GM19240 (cell line): Measurements from ENCODE around the gene SCN7A.
"Not testable (repeated sequence)": the region's sequence is repeated elsewhere in the genome, so short reads cannot be mapped to it uniquely, and the experiment has no call there.

ENCODE experiments used
- DNase-seq: peaks from one replicate; pipeline ENCODE4 v3.0.0; 2011; ENCODE audit warnings: low spot score; ENCODE audit not compliant: insufficient read length

Gene SCN7A

DNA sequence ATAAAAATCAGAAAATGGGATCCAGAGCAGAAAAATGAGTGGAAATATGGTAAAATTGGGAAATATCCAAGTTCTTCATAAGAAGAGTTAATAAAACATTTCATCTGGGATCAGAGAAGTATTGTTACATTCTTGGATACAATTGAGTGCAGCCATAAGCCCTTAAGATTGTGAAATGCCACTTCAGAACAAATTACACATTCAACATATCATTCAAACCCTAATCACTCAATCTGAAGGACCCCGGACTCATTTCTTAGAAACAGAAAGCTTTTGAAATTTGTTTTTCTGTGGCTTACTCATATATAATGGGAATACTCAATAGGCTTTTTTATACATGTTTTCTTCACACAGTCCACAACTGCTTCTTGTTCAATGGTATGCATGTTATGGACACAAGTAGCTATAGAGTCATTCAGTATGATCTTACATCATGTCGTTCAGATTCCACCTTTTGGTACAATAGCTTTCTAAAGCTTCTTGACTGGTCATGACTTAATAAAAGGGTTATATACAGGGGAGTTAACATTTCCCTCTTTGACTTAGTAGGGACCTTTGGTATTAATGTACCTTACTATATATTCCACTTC is 39.9 kb downstream of the SCN7A start:
- no peak for DNase-seq

DNA sequence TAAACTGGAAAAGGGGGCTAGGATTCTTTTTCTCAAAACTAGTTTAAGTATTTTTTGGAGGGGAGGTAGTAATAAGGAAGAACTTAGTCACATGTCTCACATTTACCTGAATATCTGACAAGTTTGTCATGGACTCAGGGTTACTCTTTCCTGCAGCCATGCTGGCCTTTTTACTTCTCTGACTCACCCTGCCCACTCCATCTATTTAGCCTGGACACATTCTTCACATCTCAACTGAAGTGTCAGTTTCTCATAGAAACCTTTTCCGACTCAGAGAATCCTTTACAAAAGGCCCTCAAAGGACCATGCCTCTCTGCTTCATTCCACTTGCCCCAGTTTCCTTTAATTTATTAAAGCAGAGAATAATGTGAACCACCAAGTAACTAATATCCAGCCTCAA is 42.6 kb downstream of the SCN7A start:
- DNase-seq, result no peak

DNA sequence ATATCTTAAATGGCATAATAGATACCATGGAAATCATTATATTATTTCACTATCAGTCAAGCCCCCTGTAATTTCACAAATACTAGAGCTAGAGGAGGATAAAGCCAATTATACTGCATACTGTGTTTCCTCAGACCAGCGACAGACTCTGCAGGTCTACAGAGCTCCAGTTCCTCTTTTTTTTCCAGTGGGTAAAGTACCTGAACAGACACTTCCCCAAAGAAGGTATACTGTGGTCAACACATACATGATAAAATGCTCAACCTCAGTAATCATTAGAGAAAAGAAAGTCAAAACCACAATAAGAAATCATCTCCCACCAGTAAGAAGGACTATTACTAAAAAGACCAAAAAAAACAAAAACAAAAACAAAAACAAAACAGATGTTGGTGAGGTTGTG is 44.6 kb downstream of the SCN7A start:
- no peak for DNase-seq

DNA sequence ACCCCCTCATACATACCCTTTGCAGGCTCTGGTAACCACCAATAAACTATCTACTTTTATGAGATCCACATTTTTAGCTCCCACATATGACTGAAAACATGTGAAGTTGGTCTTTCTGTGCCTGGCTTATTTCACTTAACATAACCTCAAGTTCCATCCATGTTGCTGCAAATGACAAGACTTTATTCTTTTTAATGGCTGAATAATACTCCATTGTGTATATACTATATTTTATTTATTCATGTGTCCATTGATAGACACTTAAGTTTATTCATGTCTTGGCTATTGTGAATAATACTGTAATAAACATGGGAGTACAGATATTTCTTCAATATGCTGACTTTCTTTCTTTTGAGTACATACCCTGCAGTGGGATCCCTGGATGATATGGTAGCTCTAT is 45.9 kb downstream of the SCN7A start:
- DNase-seq, result no peak

DNA sequence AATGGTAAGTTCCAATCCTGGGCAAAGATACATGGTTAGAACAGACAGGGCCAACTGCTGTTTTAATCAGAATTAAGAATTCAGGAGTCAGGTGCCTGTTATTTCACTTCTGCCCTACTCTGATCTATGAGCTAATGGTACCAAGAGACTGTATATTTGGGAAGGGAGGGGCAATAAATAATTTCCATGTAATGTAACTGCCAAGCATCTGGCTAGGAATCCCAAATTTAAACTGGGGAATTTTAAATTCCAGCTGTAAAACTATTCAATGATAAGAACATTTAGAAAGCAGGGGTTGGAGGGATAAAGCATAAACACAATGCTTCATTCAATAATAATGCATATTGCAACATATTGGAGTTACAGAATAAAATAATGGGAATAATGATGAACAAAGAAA is 49.7 kb downstream of the SCN7A start:
- DNase-seq, result no peak

DNA sequence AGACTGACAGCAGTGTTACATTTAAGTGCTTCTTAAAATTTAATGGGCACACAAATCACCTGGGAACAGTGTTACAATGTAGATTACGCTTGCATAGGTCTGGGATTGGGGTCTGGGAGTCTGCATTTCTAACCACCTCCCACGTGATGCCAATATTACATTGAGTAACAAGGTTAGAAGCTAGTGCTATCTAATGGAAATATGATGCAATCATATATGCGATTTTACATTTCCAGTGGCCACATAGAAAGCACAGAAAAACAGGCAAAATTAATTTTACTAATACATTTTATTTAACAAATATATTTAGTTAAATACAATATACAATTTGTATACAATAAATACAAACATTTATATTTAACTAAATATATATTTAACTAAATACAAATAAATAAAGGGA is 53.7 kb downstream of the SCN7A start:
- DNase-seq, result no peak

DNA sequence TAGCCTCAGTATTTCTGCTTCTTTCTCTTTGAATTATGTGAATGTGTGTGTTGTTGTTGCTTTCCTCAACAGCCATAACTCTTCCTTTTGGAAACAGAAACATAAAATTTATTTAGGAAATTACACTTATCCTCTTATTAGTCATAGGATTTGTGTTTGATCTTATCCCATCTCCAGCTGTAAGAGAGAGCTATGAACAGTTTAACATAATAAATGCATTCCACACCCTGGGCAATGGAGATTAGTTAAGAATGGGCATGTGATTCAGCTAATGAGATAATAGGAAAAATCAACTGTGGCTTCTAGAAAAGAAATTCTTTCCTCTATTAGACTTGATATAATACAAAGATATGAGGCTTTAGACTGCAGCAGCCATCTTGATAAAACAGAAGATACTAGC is 55.0 kb downstream of the SCN7A start:
- no peak for DNase-seq

DNA sequence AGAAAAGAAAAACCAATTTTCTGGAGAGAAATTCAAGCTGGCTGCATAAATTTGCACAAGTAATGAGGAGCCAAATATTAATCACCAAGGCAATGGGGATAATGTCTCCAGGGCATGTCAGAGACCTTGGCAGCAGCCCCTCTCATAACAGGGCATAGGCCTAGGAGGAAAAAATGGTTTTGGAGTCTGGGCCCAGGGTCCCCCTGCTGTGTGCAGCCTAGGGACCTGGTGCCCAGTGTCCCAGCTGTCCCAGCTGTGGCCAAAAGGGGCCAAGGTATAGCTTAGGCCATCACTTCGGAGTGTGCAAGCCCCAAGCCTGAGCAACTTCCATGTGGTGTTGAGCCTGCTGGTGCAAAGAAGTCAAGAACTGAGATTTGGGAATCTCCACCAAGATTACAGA is 57.1 kb downstream of the SCN7A start:
- DNase-seq, result no peak

DNA sequence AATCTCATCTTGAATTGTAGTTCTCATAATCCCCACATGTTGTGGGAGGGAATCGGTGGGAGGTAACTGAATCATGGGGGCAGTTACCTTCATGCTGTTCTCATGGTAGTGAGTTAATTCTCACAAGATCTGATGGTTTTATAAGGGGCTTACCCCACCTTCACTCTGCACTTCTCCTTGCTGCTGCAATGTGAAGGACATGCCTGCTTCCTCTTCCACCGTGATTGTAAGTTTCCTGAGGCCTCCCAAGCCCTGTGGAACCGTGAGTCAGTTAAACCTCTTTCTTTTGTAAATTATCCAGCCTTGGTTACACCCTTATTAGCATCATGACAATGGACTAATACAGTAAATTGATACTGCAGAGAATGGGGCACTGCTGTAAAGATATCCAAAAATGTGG is 57.9 kb downstream of the SCN7A start:
- no peak for DNase-seq

DNA sequence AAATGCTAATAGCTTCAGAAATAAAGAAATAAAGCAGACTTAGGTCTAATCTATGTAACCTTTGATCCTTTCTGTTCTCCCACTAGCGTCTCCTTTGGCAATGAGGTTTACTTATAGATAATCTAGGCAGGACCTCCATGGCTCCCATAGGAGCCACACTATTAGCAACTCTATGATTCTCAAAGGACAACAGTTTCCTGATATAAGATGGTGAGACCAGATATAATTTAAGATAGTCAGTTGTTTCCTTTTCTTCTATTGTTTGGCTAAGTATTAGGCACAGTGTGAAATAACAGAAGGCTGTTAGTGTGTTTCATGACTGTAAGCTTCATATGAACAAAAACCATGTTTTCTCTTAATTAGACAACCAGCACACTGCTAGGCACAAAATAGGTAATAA is 59.6 kb downstream of the SCN7A start:
- DNase-seq, result no peak

DNA sequence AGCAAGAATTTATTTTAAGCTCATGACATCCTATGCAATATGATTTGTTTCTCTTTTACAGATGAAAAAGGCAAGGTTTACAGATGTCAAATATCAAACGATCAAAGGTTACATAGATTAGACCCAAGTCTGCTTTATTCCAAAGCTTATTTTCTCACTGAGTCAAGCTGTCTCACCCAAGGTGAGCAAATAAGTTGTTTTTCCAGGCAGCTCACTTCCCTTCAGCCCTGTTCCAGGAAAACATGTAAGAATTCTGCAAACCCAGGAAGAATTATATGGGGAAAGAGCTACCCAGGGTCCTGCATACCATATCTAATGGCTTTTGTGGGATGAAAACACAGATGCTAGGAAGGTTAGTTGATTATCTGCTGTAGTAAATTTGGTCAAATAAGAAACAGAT is 60.6 kb downstream of the SCN7A start:
- no peak for DNase-seq

DNA sequence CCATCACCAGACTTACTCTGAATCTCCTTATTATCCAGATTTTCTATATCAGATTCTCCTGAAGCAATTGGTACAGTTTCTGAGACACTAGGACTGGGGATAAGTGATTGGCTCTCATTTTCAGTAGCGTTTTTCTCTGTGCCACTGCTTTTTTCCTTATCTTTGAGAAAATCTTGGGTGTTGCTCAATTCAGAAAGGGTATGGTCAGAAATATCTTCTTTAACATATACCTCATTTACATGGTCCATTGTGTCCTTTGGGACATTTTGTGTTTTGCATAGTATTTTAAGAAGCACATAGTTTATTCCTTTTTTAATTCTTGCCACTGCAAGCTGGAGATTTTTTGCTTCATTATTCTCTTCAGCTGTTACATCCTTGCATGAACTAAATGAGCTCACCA is 61.7 kb downstream of the SCN7A start:
- no peak for DNase-seq

DNA sequence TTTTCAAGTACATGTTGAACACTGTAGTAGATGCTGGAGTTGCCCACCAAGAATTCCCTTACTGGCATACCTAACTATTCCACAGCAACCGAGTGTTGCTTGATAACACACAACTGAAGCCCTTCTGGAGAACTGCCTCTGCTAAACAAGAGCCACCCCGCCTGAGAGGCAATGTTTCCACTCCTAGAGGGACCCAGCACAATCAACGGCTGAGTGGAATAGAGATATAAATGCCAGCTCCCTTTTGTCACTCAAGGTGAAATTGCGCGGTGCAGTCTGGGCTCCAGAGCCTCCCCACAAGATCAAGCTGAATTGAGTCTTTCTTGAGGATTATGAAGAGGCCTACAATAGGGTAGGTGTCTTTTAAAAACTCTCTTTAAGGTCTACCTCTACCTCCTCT is 69.2 kb downstream of the SCN7A start:
- DNase-seq, result no peak

DNA sequence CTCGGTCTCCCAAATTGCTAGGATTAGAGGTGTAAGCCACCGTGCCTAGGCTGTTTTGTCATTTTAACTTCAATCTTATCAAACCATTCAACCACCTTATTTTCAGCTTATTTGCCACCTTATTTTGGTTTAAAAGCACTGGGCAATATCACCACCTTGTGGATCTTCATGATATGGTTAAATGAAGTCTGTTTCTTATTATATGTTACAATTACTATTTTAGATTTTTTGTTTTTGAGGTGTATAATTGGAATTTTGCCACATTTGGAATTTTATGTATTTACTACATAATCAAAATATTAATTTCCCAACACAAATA is 74.5 kb downstream of the SCN7A start:
- DNase-seq, result no peak

DNA sequence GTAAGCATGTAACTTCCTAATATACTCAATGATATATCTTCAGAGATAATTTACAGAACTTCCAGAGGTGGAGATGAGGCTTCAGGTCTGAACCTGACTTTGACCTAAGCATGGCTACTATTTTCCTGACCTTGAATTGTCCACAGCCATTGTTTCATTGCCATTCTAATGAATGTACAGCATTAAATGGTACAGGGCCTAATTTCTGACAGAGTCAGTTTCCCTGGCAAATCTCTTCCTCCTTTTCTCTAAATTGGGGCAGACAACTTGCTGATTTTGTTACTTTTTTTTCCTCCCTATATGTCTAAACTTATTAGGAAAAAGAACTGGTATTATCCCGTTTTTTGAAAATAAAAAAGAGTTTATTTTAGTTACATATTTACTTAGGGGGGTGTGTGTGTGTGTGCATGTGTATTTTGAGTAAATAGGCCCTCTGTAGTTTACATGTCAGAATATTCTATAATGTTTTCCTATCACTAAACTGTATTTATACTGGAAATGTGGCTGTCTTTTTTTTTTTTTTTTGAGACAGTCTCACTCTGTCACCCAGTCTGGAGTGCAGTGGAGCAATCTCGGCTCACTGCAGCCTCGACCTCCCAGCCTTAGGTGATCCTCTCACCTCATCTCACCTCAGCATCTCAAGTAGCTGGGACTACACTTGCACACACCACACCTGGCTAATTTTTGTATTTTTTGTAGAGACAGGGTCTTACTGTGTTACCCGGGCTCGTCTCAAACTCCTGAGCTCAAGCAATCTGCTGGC is 75.0 kb downstream of the SCN7A start:
- DNase-seq, result no peak

DNA sequence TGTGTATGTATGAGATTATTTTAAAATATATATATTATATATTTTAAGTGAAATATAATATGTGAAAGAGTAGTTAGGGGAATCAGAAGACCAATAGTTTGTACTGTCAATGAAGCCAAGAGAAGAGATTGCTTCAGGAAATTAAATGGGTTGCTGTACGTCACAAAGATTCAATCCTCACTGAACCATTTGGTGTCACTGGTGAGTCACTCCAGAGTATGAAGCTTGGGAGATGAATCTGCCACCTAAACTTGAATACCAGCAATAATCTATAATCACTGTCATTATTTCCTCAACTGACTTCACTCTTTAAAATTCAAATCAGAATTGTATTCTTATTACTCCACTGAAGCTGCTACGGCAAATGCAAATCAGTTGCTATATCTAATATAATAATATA is 76.4 kb downstream of the SCN7A start:
- DNase-seq, result no peak

DNA sequence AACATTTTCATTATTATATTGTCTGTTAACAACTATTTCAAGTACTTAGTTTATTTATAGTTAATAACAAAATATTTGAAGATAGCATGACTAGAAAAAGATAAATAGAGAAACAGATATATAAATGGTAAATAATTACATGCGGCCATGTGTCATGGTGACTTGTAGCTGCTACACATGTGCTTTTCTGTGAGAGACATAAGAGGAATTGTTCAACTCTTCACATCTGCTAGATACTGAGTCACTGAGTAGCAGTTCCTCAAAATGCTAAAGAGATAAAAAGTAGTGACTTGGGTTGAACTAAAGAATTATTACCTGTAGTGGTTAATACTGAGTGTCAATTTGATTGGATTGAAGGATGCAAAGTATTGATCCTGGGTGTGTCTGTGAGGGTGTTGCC is 80.8 kb downstream of the SCN7A start:
- no peak for DNase-seq

DNA sequence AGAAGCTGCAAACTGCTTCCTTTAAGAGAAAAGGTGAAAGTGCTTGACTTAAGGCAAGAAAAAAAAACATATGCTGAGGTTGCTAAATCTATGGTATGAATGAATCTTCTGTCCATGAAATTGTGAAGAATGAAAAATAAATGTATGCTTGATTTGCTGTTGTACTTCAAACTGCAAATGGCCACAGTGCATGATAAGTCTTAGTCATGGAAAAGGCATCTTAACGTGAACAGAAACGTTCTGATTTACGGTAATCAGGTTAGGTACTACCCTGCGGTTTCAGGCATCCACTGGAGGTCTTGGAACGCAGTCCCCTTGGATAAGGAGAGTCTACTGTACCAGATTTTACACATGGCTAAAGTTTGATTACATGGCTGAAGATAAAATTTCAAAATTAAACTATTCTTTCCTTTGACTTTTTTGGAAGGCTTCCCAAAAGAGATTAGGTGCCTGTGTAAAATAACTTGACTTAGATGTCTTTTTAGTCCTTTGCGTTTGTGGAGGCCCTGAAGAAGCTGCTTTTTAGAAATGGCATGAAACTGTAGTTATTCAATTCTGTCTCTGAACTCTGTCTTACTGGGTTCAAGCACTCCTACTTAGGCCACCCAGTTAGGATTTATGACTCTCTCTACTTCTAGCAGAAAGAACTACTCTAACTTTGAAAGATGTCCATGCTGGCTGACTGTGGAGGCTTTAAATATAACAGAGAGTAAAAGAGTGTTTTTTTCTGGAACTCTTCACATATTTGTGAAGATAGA is 82.4 kb downstream of the SCN7A start:
- no peak for DNase-seq

DNA sequence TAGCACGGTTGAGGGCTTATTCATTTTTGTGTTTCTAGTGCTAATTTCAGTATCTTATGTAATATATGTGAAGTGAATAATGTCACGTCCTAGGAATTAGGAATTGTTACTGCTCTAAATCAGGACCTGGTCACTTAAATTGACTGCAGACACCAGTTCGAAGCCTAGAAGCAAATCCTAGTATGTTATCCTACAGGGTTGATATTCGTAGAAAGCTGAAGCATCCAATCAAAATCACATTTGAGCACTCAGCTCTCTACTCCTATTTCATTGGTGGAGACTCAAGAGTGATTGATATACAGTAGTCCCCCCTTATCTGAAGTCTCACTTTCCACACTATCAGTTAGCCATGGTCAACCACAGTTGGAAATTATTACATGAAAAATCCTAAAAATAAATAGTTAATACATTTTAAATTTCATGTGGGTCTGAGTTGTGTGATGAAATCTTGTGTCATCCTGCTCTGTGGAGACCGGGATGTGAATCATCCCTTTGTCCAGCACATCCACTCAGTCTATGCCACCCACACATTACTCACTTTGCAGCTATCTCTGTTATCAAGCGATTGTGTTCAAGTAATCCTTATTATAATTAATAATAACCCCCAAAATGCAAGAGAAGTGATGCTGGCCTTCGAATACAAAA is 83.1 kb downstream of the SCN7A start:
- no peak for DNase-seq

DNA sequence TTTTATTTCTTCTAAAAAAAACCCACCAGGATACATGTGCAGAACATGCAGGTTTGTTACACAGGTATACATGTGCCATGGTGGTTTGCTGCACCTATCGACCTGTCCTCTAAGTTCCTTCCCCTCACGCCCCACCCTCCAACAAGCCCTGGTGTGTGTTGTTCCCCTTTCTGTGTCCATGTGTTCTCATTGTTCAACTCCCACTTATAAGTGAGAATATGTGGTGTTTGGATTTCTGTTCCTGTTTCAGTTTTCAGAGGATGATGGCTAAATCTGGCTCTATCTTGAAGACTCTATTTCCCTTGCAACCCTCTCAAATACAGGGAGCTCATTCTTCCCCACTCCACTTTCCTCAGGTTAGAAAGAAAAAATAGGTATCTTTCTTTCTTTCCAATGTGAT is 86.3 kb downstream of the SCN7A start:
- DNase-seq, result not testable (repeated sequence)

DNA sequence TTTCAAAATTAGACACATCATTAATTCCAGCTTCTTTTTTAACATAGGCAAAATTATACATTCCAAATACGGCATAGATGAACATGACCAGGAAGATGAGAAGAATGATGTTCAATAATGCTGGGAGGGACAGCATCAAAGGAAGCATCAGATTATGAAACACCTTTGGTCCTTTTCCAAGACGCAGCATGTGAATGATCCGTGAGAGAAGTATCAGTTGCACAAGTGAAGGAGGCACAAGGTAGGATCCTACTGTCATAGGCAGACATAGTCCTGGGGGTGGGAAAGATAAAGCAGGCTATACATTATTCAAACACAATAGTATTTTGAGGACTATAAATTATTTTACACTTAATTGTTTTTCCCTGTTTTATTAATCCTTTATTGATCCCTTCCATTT is 87.7 kb downstream of the SCN7A start:
- no peak for DNase-seq

DNA sequence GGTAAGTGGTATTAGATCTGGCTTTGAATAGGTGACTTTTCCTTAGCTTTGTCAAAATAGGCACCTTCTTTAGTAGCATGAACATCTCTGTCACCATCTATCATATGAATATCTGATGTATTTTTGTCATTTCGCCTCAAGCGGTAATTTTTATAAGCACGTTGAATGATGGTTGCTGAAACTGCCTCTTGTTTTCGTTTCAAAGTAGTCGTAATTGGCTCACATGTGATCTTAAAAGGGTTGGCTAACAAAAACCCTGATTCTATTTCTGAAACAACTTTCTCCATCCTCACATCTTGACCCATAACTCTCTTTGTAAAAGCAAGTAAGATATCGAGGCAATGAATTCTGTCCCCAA is 88.5 kb downstream of the SCN7A start:
- no peak for DNase-seq
